K562 (cell line): ENCODE data around the gene FASTK. TPM values are rescaled to one million over a fixed set of nuclear protein-coding genes. Genes with fewer than 3 reads are reported as not detected.

Source experiments
- BACH1 ChIP-seq: fragments of 200-800 bp; sonication (Bioruptor generic); IDR thresholded peaks from 2 replicates; pipeline ENCODE4 v1.6.1; 2016; ENCODE audit warnings: missing genetic modification characterization, missing compliant biosample characterization
- CSDE1 ChIP-seq, 2 experiments: fragments of 450-650 bp; IDR thresholded peaks; 2 replicates each; pipeline ENCODE4 v1.6.1; 2016; ENCODE audit warnings: mild to moderate bottlenecking in 1 of 2
- EWSR1 ChIP-seq: fragments of 450-650 bp; IDR thresholded peaks from 2 replicates; pipeline ENCODE4 v1.6.1; 2018; ENCODE audit warnings: borderline replicate concordance, mild to moderate bottlenecking, low read depth, moderate library complexity; ENCODE audit not compliant: partially characterized antibody
- MEF2A ChIP-seq: IDR thresholded peaks from 2 replicates; pipeline ENCODE4 v1.6.1; 2011; ENCODE audit warnings: low read depth, mild to moderate bottlenecking, low read length, moderate library complexity; ENCODE audit not compliant: control insufficient read depth
- RUNX1 ChIP-seq: sonication (generic); IDR thresholded peaks from 2 replicates; pipeline ENCODE4 v1.6.1; 2016; ENCODE audit warnings: antibody characterized with exemption, low read depth
- SMARCB1 ChIP-seq: IDR thresholded peaks from 2 replicates; pipeline ENCODE4 v1.6.1; 2011; ENCODE audit warnings: improper control_type of control experiment, low read depth; ENCODE audit not compliant: insufficient read length
- TAF9B ChIP-seq: fragments of 450-650 bp; IDR thresholded peaks from 2 replicates; pipeline ENCODE4 v1.6.1; 2018; ENCODE audit warnings: mild to moderate bottlenecking; ENCODE audit not compliant: partially characterized antibody
- TEAD2 ChIP-seq: fragments of 450-650 bp; IDR thresholded peaks from 2 replicates; pipeline ENCODE4 v1.6.1; 2016; ENCODE audit warnings: missing genetic modification characterization, control low read depth, missing compliant biosample characterization
- ZNF134 ChIP-seq: fragments of 250-450 bp; sonication (Bioruptor Pico); conservative IDR thresholded peaks from 2 replicates; pipeline ENCODE4 v1.4.0; 2020
- ZNF57 ChIP-seq: fragments of 450-650 bp; formaldehyde crosslinking; IDR thresholded peaks from 2 replicates; pipeline ENCODE4 v1.4.0; 2020; ENCODE audit warnings: mild to moderate bottlenecking, moderate library complexity
- ZNF766 ChIP-seq: fragments of 200-800 bp; sonication (Bioruptor generic); conservative IDR thresholded peaks from 2 replicates; pipeline ENCODE4 v1.6.1; 2016; ENCODE audit warnings: missing genetic modification characterization, missing compliant biosample characterization
- polyA plus RNA-seq, 8 experiments: library from polyadenylated mRNA; depleted of rRNA in 4 of 8; stranded (reverse) in 5 of 8; unstranded in 3 of 8; fragments of >200 nt; fragmentation: Nextera tagmentation in 2 of 8; fragmentation: Illumina TruSeq in 1 of 8; extraction: Ambion mirVana in 2 of 8; extraction: Trizol in 1 of 8; gene quantifications; 2 replicates each; pipeline versions ENCODE4 v1.2.1 to v1.2.3, GENCODE V29; 2011 to 2014; ENCODE audit warnings: inconsistent platforms in 1 of 8, missing spikeins in 1 of 8
- total RNA-seq, 7 experiments: library from RNA; depleted of rRNA in 6 of 7; stranded (reverse); fragments of >200 nt in 6 of 7; fragmentation: Illumina TruSeq in 2 of 7; extraction: Trizol in 2 of 7; gene quantifications; 2 replicates each; pipeline versions ENCODE4 v1.2.1 to v1.2.3, GENCODE V29; 2011 to 2021; ENCODE audit warnings: low replicate concordance in 1 of 7
- TF ChIP-seq, protein P1 (sequence below): IDR thresholded peaks from 3 replicates; pipeline ENCODE4 v1.6.1; 2011; ENCODE audit warnings: borderline replicate concordance, mild to moderate bottlenecking, moderate library complexity; ENCODE audit not compliant: insufficient read length; ENCODE audit errors: extremely low read depth
- TF ChIP-seq, protein P2 (sequence below), 2 experiments: fragments of 450-650 bp in 1 of 2; sonication (generic) in 1 of 2; formaldehyde crosslinking in 1 of 2; IDR thresholded peaks; 2 replicates each; pipeline versions ENCODE4 v1.7.1 to v1.9.0; 2016 to 2022; ENCODE audit warnings: inconsistent platforms in 1 of 2, mild to moderate bottlenecking in 1 of 2, missing genetic modification reagents in 1 of 2

FASTK gene
- total and polyA plus RNA-seq, 9 of the 15 experiments (the other 6 are each of a cell fraction or from before 2014, with no cell fraction given) = 0.51 to 150 (median 48.2) TPM

DNA sequence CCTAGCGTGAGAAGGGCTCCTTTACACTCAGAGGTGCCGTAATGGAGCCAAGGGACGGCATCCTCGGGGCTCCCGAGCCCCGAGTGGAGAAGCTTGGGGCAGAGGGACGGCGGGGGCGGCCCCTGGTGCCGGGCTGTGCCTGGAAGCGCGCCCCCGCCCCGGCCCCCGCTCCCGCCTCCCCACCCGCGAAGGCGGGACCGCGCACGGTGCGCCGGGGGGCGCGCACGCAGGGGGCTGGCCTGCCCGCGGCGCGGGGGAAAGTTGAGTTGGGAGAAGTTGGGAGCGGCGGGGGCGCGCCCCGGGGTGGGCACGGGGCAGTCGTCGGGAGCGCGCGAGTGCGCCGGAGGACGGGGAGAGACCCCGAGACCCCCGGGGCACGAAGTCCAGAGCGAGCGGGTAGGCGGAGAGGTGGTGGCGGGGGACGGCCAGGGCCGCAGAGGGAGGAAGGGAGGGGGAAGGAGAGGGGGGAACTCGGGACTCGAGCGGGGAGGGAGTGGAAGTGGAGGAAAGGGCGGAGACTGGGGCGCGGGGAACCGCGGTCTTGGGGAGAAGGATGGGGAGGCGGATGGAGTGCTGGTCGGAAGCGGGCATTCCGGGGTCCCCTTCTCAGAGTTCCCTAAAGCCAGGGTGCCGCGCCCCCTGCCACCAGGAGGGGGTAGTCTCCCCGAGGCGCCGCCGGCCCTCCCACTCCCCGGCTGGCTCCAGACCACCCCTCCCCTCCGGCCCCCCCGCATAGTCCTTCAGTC, 21.1 kb downstream of the FASTK start, which contains the start of gene SLC4A2 (continued):
- TF ChIP-seq MEF2A (no peak), RUNX1 (no peak), ZNF134 (CRISPR knock-in tag) (no peak), TEAD2 (no peak), CSDE1 (IDR thresholded peaks at IDR 0.05) (no peak), SMARCB1 (no peak), EWSR1 (no peak), ZNF766 (CRISPR knock-in tag) (peak; percentile 99), ZNF57 (CRISPR knock-in tag) (no peak), TAF9B (no peak), BACH1 (tag) (no peak; the same call in 1 of the 2 replicates)
- TF ChIP-seq, protein P1, sequence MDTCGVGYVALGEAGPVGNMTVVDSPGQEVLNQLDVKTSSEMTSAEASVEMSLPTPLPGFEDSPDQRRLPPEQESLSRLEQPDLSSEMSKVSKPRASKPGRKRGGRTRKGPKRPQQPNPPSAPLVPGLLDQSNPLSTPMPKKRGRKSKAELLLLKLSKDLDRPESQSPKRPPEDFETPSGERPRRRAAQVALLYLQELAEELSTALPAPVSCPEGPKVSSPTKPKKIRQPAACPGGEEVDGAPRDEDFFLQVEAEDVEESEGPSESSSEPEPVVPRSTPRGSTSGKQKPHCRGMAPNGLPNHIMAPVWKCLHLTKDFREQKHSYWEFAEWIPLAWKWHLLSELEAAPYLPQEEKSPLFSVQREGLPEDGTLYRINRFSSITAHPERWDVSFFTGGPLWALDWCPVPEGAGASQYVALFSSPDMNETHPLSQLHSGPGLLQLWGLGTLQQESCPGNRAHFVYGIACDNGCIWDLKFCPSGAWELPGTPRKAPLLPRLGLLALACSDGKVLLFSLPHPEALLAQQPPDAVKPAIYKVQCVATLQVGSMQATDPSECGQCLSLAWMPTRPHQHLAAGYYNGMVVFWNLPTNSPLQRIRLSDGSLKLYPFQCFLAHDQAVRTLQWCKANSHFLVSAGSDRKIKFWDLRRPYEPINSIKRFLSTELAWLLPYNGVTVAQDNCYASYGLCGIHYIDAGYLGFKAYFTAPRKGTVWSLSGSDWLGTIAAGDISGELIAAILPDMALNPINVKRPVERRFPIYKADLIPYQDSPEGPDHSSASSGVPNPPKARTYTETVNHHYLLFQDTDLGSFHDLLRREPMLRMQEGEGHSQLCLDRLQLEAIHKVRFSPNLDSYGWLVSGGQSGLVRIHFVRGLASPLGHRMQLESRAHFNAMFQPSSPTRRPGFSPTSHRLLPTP = no peak
- TF ChIP-seq, protein P2, sequence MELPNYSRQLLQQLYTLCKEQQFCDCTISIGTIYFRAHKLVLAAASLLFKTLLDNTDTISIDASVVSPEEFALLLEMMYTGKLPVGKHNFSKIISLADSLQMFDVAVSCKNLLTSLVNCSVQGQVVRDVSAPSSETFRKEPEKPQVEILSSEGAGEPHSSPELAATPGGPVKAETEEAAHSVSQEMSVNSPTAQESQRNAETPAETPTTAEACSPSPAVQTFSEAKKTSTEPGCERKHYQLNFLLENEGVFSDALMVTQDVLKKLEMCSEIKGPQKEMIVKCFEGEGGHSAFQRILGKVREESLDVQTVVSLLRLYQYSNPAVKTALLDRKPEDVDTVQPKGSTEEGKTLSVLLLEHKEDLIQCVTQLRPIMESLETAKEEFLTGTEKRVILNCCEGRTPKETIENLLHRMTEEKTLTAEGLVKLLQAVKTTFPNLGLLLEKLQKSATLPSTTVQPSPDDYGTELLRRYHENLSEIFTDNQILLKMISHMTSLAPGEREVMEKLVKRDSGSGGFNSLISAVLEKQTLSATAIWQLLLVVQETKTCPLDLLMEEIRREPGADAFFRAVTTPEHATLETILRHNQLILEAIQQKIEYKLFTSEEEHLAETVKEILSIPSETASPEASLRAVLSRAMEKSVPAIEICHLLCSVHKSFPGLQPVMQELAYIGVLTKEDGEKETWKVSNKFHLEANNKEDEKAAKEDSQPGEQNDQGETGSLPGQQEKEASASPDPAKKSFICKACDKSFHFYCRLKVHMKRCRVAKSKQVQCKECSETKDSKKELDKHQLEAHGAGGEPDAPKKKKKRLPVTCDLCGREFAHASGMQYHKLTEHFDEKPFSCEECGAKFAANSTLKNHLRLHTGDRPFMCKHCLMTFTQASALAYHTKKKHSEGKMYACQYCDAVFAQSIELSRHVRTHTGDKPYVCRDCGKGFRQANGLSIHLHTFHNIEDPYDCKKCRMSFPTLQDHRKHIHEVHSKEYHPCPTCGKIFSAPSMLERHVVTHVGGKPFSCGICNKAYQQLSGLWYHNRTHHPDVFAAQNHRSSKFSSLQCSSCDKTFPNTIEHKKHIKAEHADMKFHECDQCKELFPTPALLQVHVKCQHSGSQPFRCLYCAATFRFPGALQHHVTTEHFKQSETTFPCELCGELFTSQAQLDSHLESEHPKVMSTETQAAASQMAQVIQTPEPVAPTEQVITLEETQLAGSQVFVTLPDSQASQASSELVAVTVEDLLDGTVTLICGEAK (IDR thresholded peaks at IDR 0.05) = no peak; the same call in 1 of the 2 replicates
- TF ChIP-seq, protein P2 (CRISPR knock-in tag; IDR thresholded peaks at IDR 0.05) = no peak
